Common myeloid progenitor, CD34-positive (primary cell): ENCODE results near the gene USP32.

Source experiments
- CTCF ChIA-PET: fragments of 350-600 bp; sonication (Branson Sonifier 250); formaldehyde crosslinking; loops from one replicate; lab custom pipeline; 2021; ENCODE audit warnings: antibody characterized with exemption; lab: Charles Lee
- POLR2A ChIA-PET: fragments of 350-600 bp; sonication (Branson Sonifier 250); formaldehyde crosslinking; loops from one replicate; lab custom pipeline; 2021; ENCODE audit warnings: antibody characterized with exemption; lab: Charles Lee
- DNase-seq, 3 donors: peaks; one replicate each; pipeline versions ENCODE4 v3.0.0 to v3.0.0-alpha.2; 2013
- H3K27ac ChIP-seq, 2 experiments: 1 replicate in 1 of 2; 2 replicates in 1 of 2; pipeline ENCODE4 v1.7.0; 2013; ENCODE audit warnings: inconsistent platforms in 2 of 2, low read length in 2 of 2, mild to moderate bottlenecking in 2 of 2, low read depth in 1 of 2, moderate library complexity in 1 of 2; ENCODE audit not compliant: severe bottlenecking in 2 of 2, insufficient read depth in 1 of 2, poor library complexity in 1 of 2
- H3K27me3 ChIP-seq, 5 experiments: replicated peaks in 2 of 5; 1 replicate in 3 of 5; 2 replicates in 2 of 5; pipeline versions ENCODE4 v1.6.1 to v1.7.0; 2013; ENCODE audit warnings: low read length in 4 of 5, mild to moderate bottlenecking in 2 of 5, moderate library complexity in 2 of 5, inconsistent platforms in 1 of 5; ENCODE audit not compliant: insufficient read depth in 5 of 5, control insufficient read depth in 4 of 5
- H3K36me3 ChIP-seq, 4 experiments: 1 replicate in 2 of 4; 2 replicates in 2 of 4; pipeline versions ENCODE4 v1.6.1 to v1.7.0; 2013; ENCODE audit warnings: low read length in 3 of 4, control low read depth in 1 of 4, mild to moderate bottlenecking in 1 of 4; ENCODE audit not compliant: control insufficient read depth in 4 of 4, insufficient read depth in 4 of 4
- H3K4me1 ChIP-seq, 4 experiments: 1 replicate in 3 of 4; 2 replicates in 1 of 4; pipeline versions ENCODE4 v1.6.1 to v1.7.1; 2013; ENCODE audit warnings: low read length in 3 of 4, mild to moderate bottlenecking in 3 of 4, control low read depth in 1 of 4, inconsistent platforms in 1 of 4, moderate library complexity in 1 of 4; ENCODE audit not compliant: control insufficient read depth in 4 of 4, insufficient read depth in 4 of 4; ENCODE audit errors: control extremely low read depth in 1 of 4
- H3K4me3 ChIP-seq, 7 experiments: 1 replicate in 4 of 7; 2 replicates in 3 of 7; pipeline versions ENCODE4 v1.5.1 to v1.7.0; 2013; ENCODE audit warnings: mild to moderate bottlenecking in 7 of 7, low read length in 6 of 7, moderate library complexity in 6 of 7, inconsistent platforms in 2 of 7, low read depth in 2 of 7, control low read depth in 1 of 7; ENCODE audit not compliant: insufficient read depth in 4 of 7, control insufficient read depth in 1 of 7; ENCODE audit errors: extremely low read depth in 1 of 7
- H3K9me3 ChIP-seq, 5 experiments: 1 replicate in 4 of 5; 2 replicates in 1 of 5; pipeline versions ENCODE4 v1.6.1 to v1.7.1; 2013; ENCODE audit warnings: low read length in 4 of 5, mild to moderate bottlenecking in 2 of 5, inconsistent platforms in 1 of 5, low read depth in 1 of 5, moderate library complexity in 1 of 5; ENCODE audit not compliant: control insufficient read depth in 4 of 5, insufficient read depth in 2 of 5; ENCODE audit errors: control extremely low read depth in 1 of 5
- WGBS: methylation state at CpG from one replicate; pipeline ENCODE4 v1.1.5; 2013; ENCODE audit not compliant: insufficient coverage; 5-methylcytosine and 5-hydroxymethylcytosine counted together

Gene USP32

DNA sequence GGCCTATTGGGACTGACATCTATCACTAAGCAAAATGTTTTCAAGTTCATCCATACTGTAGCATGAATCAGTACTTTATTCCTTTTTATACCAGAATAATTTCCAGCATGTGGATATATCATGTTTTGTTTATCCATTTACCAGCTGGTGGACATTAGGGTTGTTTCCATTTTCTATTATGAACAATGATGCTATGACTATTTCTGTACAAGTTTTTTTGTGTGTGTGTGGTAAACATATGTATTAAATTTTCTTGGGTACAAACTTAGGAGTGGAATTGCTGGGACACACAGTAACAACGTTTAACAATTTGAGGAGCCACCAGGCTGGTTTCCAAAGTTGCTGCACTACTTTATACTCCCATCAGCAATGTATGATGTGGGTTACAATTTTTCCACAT, 91.0 kb downstream of the USP32 start:
- Histone ChIP-seq H3K36me3 (peaks cover 6 to 28% (median 8%) of the 10 kb centered on the region in 4 experiments), H3K4me1 (peaks cover 0 to 7% (median 2%) of the 10 kb centered on the region in 4 experiments), H3K4me3 (no peak overlapping the region), H3K9me3 (no peaks in the 10 kb centered on the region), H3K27me3 (no peaks in the 10 kb centered on the region), H3K27ac (no peak overlapping the region)
- POLR2A ChIA-PET, result no interaction called here
- no CpG with 5 or more reads among the region's 1 CpG for WGBS
- CTCF ChIA-PET, result no interaction called here
- DNase-seq, result no peak

DNA sequence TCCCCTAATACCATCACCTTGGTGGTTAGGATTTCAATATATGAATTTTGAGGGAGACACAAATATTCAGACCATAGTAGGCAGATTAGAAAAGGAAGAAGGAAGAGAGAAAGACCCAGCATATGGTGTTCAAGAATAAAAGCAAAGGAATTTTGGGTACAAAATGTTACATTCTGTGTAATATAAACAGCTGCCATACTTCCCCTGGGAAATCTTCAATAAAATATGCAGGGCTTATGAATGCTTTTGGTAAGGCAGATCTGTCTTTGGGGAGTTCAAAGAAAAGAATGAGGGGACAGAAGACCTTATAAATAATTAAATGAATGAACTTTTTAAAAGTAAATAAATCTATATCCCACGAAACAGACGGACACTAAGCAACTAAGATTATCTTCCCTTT, 91.9 kb downstream of the USP32 start:
- Histone ChIP-seq H3K27ac (no peak overlapping the region), H3K4me3 (no peak overlapping the region), H3K27me3 (no peaks in the 10 kb centered on the region), H3K4me1 (peaks cover 0 to 4% (median 0%) of the 10 kb centered on the region in 4 experiments), H3K36me3 (peaks cover 6 to 28% (median 10%) of the 10 kb centered on the region in 4 experiments), H3K9me3 (no peaks in the 10 kb centered on the region)
- ChIA-PET POLR2A (no interaction called here), CTCF (no interaction called here)
- DNase-seq, result no peak
- no CpG with 5 or more reads among the region's 2 CpGs for WGBS

DNA sequence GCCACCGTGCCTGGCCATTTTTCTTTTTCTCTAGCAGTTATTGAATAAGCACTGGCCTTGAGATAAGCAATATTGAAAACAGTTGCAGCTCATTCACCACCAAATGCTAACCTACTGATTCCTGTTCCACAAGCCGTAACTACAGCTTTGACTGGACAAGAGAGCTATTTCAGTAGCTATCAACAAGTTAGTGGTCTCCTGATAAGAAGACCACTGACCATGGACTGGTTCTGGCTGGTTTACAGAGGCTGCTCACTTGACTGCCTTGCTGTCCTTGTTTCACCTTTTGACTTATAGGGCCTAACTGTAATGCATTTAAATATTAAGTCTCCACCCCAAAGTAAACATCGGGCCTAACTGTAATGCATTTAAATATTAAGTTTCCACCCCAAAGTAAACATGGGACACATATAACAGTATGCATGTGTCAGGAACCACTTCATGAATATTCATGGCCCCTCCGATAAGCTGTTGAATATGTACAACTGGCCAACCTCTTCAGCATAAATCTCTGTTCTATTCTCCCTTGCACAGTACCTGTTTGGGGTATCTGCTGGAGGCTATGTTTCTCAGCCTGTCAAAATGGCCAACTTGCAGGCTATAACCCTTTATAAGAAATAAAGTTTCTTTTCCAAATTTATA, 94.1 kb downstream of the USP32 start:
- ChIA-PET POLR2A (no interaction called here), CTCF (interaction anchor here (0.7 to 1.6 kb wide), 2 partner anchors 15 to 91 kb away, joined by 3 to 4 read pairs; no protein-coding TSS in a partner anchor)
- 98% methylated on average over 4 of the region's 4 CpGs for WGBS
- H3K27me3 ChIP-seq, result no peaks in the 10 kb centered on the region
- no peak overlapping the region for H3K4me3 ChIP-seq
- no peak for DNase-seq
- H3K9me3 ChIP-seq, result no peaks in the 10 kb centered on the region
- H3K36me3 ChIP-seq, result peaks cover 6 to 37% (median 17%) of the 10 kb centered on the region in 4 experiments
- peaks cover 0 to 4% (median 0%) of the 10 kb centered on the region in 4 experiments for H3K4me1 ChIP-seq
- H3K27ac ChIP-seq, result no peak overlapping the region

DNA sequence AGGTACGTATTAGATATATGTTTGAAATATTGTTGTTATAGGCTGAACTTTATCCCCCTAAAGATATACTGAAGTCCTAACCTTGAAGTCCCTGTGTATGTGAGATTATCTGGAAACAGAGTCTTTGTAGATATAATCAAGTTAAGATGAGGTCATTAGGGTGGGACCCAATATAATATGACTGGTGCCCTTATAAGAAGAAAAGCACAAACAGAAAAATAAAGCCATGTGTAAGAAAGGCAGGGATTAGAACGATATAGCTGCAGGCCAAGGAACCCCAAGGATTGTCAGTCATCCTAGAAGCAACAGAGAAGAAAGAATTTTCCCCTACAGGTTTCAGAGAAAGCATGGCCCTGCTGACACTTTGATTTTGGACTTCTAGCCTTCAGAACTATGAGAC, 95.8 kb downstream of the USP32 start:
- WGBS, result 100% methylated on average over 1 of the region's 2 CpGs
- ChIA-PET POLR2A (no interaction called here), CTCF (no interaction called here)

DNA sequence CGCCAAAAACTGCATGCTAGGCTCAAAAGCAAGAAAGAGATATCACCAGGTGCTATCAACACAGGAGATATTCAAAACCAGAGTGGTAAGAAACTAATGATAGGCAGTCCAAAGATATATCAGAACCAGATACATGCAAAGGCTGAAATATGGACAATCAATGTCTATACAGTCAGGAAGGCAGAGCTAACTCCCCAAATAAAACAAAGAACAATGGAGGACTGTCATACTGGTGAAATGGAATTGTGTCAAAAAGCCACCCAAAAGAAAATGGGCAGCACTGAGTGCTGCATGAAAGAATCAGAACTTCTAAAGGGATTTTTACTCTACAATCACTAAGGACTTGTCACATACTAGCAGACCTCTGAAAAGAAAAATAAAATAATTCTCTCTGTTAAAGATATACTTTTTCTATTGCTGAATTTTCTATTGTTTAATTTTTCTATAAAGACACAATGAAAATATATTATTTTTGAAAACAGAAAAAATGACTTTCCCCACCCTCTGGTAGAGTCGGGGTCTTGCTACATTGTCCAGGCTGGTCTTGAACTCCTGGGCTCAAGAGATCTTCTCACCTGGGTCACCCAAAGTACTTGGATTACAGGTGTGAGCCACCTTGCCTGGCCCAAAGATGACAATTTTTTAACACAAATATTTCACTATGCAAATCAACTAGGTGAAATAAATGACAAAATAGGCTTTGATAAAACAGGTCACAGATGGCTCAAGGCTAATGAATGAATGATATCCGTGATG, 98.2 kb downstream of the USP32 start:
- H3K27me3 ChIP-seq, result no peaks in the 10 kb centered on the region
- peaks cover 6 to 38% (median 14%) of the 10 kb centered on the region in 4 experiments for H3K36me3 ChIP-seq
- 100% methylated on average over 3 of the region's 3 CpGs for WGBS
- H3K4me3 ChIP-seq, result no peak overlapping the region
- no peak for DNase-seq
- ChIA-PET POLR2A (no interaction called here), CTCF (no interaction called here)
- no peaks in the 10 kb centered on the region for H3K4me1 ChIP-seq
- no peaks in the 10 kb centered on the region for H3K9me3 ChIP-seq
- no peak overlapping the region for H3K27ac ChIP-seq

More for the DNA sequence above, 95.8 kb downstream of the USP32 start:
- H3K4me3 ChIP-seq, result no peak overlapping the region
- no peak overlapping the region for H3K27ac ChIP-seq
- no peak for DNase-seq
- H3K9me3 ChIP-seq, result no peaks in the 10 kb centered on the region
- H3K4me1 ChIP-seq, result no peaks in the 10 kb centered on the region
- H3K36me3 ChIP-seq, result peaks cover 9 to 40% (median 18%) of the 10 kb centered on the region in 4 experiments
- no peaks in the 10 kb centered on the region for H3K27me3 ChIP-seq

DNA sequence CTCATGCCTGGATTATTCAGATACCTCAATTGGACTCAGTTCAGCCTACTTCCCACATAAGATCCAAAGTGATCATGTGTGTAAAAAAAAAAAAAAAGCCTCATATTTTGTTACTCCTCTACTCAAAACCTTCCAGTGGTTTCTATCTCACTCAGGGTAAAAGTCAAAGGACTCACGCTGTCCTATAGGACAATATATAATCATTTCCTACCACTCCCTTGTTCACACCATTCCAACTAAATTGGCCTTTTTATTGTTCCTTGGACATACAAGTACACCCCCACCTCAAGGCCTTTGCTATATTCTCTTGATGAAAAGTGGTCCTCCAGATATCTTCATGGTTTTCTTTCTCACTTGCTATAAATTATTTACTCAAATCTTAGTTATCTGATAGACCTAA, 99.2 kb downstream of the USP32 start:
- WGBS, result 100% methylated on average over 1 of the region's 1 CpG
- no peak overlapping the region for H3K4me3 ChIP-seq
- H3K4me1 ChIP-seq, result no peaks in the 10 kb centered on the region
- peaks cover 5 to 34% (median 15%) of the 10 kb centered on the region in 4 experiments for H3K36me3 ChIP-seq
- ChIA-PET POLR2A (no interaction called here), CTCF (no interaction called here)
- no peaks in the 10 kb centered on the region for H3K9me3 ChIP-seq
- DNase-seq, result no peak
- H3K27ac ChIP-seq, result no peak overlapping the region
- no peaks in the 10 kb centered on the region for H3K27me3 ChIP-seq

DNA sequence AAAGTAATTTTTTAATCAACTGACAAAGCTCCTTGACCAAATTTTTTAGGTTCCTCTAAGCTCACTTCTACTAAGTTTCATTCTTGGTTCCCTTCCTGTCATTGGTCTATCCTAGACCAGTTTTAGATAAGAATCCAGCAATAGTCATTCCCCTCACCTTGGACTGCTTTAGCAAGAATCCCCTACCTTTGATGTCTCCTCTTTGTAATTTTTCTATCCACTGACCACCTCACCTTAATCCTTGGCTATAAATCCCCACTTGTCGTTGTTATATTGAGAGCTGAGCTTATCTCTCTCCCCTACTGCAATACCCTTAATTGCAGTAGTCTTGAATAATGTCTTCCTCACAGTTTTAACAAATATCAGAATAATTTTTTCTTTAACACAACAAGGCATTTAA, 107.2 kb downstream of the USP32 start:
- H3K27ac ChIP-seq, result no peak overlapping the region
- CTCF ChIA-PET, result interaction anchor here (1.2 kb wide), 1 partner anchor 156 kb away, joined by 3 read pairs; no protein-coding TSS in a partner anchor
- DNase-seq, result no peak
- peaks cover 10 to 23% (median 15%) of the 10 kb centered on the region in 4 experiments for H3K36me3 ChIP-seq
- H3K4me1 ChIP-seq, result no peaks in the 10 kb centered on the region
- no peaks in the 10 kb centered on the region for H3K9me3 ChIP-seq
- H3K27me3 ChIP-seq, result no peaks in the 10 kb centered on the region
- no CpG with 5 or more reads among the region's 1 CpG for WGBS
- POLR2A ChIA-PET, result no interaction called here
- H3K4me3 ChIP-seq, result no peak overlapping the region
